Tibial artery (tissue), 4 donors: ENCODE data around the gene CRB2.

ENCODE experiments used
- DNase-seq, 2 donors: peaks; one replicate each; pipeline ENCODE4 v3.0.0-alpha.2; 2019
- H3K27ac ChIP-seq, 2 donors: fragments of 200-600 bp; sonication (generic) in 1 of 2; 1 replicate in 1 of 2; 2 replicates in 1 of 2; pipeline ENCODE4 v1.5.1; 2018 to 2019; ENCODE audit warnings: mild to moderate bottlenecking in 1 of 2
- H3K27me3 ChIP-seq, 2 donors: fragments of 200-600 bp; sonication (generic) in 1 of 2; one replicate each; pipeline versions ENCODE4 v1.5.1 to v1.6.0; 2016 to 2019
- H3K36me3 ChIP-seq, 3 donors: fragments of 200-600 bp; sonication (generic) in 2 of 3; one replicate each; pipeline ENCODE4 v1.5.1; 2016 to 2019; ENCODE audit warnings: mild to moderate bottlenecking in 2 of 3
- H3K4me1 ChIP-seq, 4 donors: fragments of 200-600 bp; sonication (generic) in 2 of 4; 1 replicate in 3 of 4; 2 replicates in 1 of 4; pipeline ENCODE4 v1.5.1; 2016 to 2019
- H3K4me3 ChIP-seq, 2 donors: fragments of 200-600 bp; sonication (generic) in 1 of 2; 1 replicate in 1 of 2; 2 replicates in 1 of 2; pipeline ENCODE4 v1.5.1; 2018 to 2019; ENCODE audit warnings: mild to moderate bottlenecking in 2 of 2
- H3K9me3 ChIP-seq, 3 donors: fragments of 200-600 bp; sonication (generic) in 1 of 3; one replicate each; pipeline ENCODE4 v1.5.1; 2016 to 2019
- intact Hi-C: fragments of 100-400 bp; cut with DNase I; formaldehyde crosslinking; loops from one replicate; pipeline ENCODE4 v1.15.0; 2023; ENCODE audit warnings: low total_unique reads
- TF ChIP-seq, protein P1 (sequence below), 2 experiments: fragments of 200-600 bp in 1 of 2; fragments of 450-650 bp in 1 of 2; IDR thresholded peaks; one replicate each; pipeline ENCODE4 v1.5.1; 2017 to 2019; ENCODE audit warnings: antibody characterized with exemption in 2 of 2, mild to moderate bottlenecking in 1 of 2, moderate library complexity in 1 of 2

The CRB2 gene

GRCh38 chr9:123391946-123392345 is 35.9 kb downstream of the CRB2 start:
- no peaks in the 10 kb centered on the region for H3K27me3 ChIP-seq
- TF ChIP-seq, protein P1, sequence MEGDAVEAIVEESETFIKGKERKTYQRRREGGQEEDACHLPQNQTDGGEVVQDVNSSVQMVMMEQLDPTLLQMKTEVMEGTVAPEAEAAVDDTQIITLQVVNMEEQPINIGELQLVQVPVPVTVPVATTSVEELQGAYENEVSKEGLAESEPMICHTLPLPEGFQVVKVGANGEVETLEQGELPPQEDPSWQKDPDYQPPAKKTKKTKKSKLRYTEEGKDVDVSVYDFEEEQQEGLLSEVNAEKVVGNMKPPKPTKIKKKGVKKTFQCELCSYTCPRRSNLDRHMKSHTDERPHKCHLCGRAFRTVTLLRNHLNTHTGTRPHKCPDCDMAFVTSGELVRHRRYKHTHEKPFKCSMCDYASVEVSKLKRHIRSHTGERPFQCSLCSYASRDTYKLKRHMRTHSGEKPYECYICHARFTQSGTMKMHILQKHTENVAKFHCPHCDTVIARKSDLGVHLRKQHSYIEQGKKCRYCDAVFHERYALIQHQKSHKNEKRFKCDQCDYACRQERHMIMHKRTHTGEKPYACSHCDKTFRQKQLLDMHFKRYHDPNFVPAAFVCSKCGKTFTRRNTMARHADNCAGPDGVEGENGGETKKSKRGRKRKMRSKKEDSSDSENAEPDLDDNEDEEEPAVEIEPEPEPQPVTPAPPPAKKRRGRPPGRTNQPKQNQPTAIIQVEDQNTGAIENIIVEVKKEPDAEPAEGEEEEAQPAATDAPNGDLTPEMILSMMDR (IDR thresholded peaks at IDR 0.05): no peak
- H3K27ac ChIP-seq: no peak overlapping the region
- intact Hi-C loops: no loop called here
- H3K9me3 ChIP-seq: no peaks in the 10 kb centered on the region
- DNase-seq: no peak
- H3K4me3 ChIP-seq: no peak overlapping the region
- peaks cover 0 to 4% (median 0%) of the 10 kb centered on the region in 3 donors for H3K36me3 ChIP-seq
- H3K4me1 ChIP-seq: no peaks in the 10 kb centered on the region

- peaks cover 0 to 4% (median 0%) of the 10 kb centered on the region in 3 donors for H3K36me3 ChIP-seq
- TF ChIP-seq, protein P1 (IDR thresholded peaks at IDR 0.05): no peak
- no peaks in the 10 kb centered on the region for H3K9me3 ChIP-seq
- H3K27me3 ChIP-seq: no peaks in the 10 kb centered on the region
- H3K27ac ChIP-seq: no peak overlapping the region
- intact Hi-C loops: no loop called here
- no peak overlapping the region for H3K4me3 ChIP-seq
- DNase-seq: no peak
- H3K4me1 ChIP-seq: no peaks in the 10 kb centered on the region
Observed at GRCh38 chr9:123392802-123393201, 36.8 kb downstream of the CRB2 start.

GRCh38 chr9:123394291-123395235 is 38.6 kb downstream of the CRB2 start:
- intact Hi-C loops: no loop called here
- peaks cover 0 to 4% (median 0%) of the 10 kb centered on the region in 3 donors for H3K36me3 ChIP-seq
- H3K4me1 ChIP-seq: no peaks in the 10 kb centered on the region
- H3K9me3 ChIP-seq: no peaks in the 10 kb centered on the region
- H3K27ac ChIP-seq: no peak overlapping the region
- no peak overlapping the region for H3K4me3 ChIP-seq
- no peak for DNase-seq
- no peaks in the 10 kb centered on the region for H3K27me3 ChIP-seq
- TF ChIP-seq, protein P1 (IDR thresholded peaks at IDR 0.05): no peak

- Histone ChIP-seq H3K4me1 (no peaks in the 10 kb centered on the region), H3K27ac (no peak overlapping the region), H3K4me3 (no peak overlapping the region), H3K9me3 (no peaks in the 10 kb centered on the region), H3K36me3 (peaks cover 0 to 4% (median 0%) of the 10 kb centered on the region in 3 donors), H3K27me3 (no peaks in the 10 kb centered on the region)
- intact Hi-C loops: no loop called here
- no peak for DNase-seq
- TF ChIP-seq, protein P1 (IDR thresholded peaks at IDR 0.05): no peak
Observed at GRCh38 chr9:123395276-123395688, 39.3 kb downstream of the CRB2 start.

- Histone ChIP-seq H3K36me3 (peaks cover 0 to 4% (median 0%) of the 10 kb centered on the region in 3 donors), H3K4me1 (peaks cover 0 to 6% (median 1%) of the 10 kb centered on the region in 4 donors), H3K27me3 (no peaks in the 10 kb centered on the region), H3K27ac (no peak overlapping the region), H3K9me3 (no peaks in the 10 kb centered on the region), H3K4me3 (no peak overlapping the region)
- no peak for DNase-seq
- intact Hi-C loops: no loop called here
- TF ChIP-seq, protein P1 (IDR thresholded peaks at IDR 0.05): no peak
Observed at GRCh38 chr9:123395689-123396511, 39.9 kb downstream of the CRB2 start.
